COLO668 (cell line): Measurements from ENCODE around the gene CAPN13.

Experiments
- DNase-seq: peaks from one replicate; lab custom pipeline; 2025; ENCODE audit not compliant: unreplicated experiment; lab: John Stamatoyannopoulos, UW

CAPN13 gene

DNA sequence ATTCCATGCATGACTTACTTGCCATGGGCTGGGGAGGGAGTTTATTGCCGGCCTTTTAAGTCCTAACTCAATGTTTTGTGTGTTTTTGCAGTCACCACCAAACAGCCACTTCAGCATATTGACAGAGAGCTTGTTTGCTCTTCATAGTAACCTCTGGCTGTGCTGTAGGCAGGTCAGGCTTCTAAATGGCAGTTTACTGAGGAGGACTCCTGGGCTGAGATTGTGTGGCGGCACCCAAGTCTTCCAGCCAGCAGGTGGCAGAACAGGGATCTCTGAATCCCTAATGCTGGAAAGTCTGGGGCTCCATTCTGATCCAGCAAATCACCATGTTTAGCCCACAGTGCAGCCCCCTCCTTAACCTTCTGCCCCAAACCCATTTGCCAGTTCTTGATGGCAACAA is 121.2 kb downstream of the CAPN13 start:
- DNase-seq: peak; percentile 57

- no peak for DNase-seq
These were observed 122.2 kb downstream of the CAPN13 start for GRCh38 chr2:30684996-30685395.

- no peak for DNase-seq
These were observed 122.7 kb downstream of the CAPN13 start for GRCh38 chr2:30684516-30684915.

GRCh38 chr2:30684026-30684425 is 123.2 kb downstream of the CAPN13 start:
- no peak for DNase-seq

DNA sequence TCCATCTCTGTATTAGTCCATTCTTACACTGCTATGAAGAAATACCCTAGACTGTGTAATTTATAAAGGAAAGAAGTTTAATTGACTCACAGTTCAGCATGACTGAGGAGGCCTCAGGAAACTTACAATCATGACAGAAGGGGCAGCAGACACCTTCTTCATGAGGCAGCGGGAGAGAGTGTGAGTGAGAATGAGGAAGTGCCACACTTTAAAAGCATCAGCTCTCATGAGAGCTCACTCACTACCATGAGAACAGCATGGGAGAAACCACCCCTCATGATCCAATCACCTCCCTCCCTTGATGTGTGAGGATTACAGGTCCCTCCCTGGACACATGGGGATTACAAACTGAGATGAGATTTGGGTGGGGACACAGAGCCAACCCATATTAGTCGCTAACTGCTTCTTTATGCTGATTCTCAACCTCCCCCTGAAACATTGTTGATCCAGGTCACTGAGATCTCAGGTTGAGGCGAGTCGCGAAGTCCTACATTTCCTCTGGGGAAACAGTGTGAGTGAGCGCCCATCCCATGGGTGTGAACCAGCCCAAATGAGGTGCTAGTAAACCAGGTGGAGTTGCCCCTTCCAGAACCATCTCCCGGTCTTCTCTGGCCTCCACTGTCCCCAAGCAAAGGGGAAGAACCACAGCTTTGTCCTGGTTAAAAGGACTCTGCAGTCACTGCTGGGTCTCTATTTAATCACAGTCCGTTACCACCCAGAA is 123.8 kb downstream of the CAPN13 start:
- no peak for DNase-seq

GRCh38 chr2:30681022-30681421 is 126.2 kb downstream of the CAPN13 start:
- DNase-seq: no peak

- DNase-seq: no peak
These were observed 127.1 kb downstream of the CAPN13 start for GRCh38 chr2:30680121-30680520.

GRCh38 chr2:30679426-30680088 is 127.7 kb downstream of the CAPN13 start:
- DNase-seq: no peak

DNA sequence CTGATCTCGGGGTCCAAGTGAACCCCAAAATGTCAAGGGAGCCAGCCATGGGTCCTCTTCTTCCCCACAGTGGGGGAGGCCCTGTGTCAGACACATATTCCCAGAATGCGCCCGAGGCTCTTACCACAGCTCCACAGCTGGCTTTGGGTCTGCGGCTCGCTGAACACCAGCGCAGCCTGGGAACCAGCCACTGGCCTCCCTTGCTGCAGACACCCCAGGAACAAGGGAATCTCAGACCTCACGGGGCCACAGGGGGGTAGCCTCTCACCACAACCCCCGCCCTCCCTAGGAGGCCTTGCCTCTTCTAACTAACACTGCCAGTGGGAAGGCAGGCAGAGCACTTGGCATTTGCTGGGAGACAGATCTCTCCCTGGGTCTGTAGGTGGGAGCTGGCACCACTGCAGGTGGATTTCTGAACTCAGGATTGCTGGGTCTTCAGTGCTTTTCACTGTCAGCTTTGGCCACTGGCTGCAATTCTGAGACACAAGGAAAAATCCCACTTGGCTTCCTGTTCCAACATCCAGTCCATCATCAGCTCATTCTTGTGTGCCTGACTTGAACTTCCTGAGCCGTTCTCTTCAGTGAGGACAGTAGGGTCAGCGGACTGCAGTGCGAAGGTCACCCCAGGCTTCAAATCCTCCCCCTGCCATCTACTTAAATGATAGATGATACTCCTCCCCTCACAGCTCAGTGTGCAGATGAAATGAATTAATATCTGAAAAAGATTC is 128.7 kb downstream of the CAPN13 start:
- DNase-seq: no peak

- DNase-seq: no peak
These were observed 129.3 kb downstream of the CAPN13 start for GRCh38 chr2:30677861-30678385.

DNA sequence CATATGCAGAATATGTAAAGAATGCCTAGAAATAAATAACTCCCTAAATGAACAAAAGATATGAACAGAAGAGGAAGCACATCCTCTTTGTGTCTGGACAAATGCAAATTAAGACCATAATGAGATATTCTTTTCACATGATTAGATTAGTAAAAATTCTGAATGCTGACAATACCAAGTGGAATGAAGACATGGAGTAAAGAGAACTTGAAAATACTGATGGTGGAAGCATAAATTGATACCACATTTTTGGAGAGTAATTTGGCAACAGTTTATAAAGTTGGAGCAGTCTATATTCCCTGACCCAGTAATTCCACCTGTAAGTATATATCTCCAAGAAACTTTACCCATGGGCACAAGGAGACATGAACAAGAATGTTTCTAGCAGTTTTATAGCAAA is 130.0 kb downstream of the CAPN13 start:
- DNase-seq: no peak

GRCh38 chr2:30675758-30676157 is 131.5 kb downstream of the CAPN13 start:
- DNase-seq: no peak

DNA sequence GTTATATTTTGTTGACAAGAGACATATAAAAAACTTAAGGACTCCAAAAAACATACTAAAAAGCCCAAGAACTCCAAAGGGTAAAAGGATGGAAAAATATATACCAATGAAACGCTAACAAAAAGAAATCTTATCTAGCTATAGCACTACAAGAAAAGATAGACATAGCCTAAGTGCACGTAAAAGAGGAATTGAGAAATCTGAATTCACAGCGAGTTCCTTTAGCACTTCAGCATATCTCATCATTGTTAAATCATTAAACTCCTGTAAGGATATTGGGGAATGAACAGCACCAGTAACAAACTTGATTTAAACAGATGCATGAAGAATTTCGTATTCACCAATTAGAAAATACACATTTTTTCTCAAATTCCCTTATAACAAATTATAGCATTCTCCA is 134.1 kb downstream of the CAPN13 start:
- no peak for DNase-seq
